Endometrial microvascular endothelial cells (primary cell): Measurements from ENCODE around the gene GTF2H3. TPM values are rescaled to one million over a fixed set of nuclear protein-coding genes. Genes with fewer than 3 reads are reported as not detected.

ENCODE experiments used
- in situ Hi-C: cut with HindIII; loops from 2 replicates; pipeline ENCODE4 v1.10.0; 2017; ENCODE audit warnings: low sequenced_read_pairs, low pct_unique_long_range_greater_than_20kb; ENCODE audit errors: inconsistent ontology term
- total RNA-seq: library from RNA; depleted of rRNA; stranded (reverse); fragments of >200 nt; gene quantifications from one replicate; pipeline ENCODE4 v1.2.3, GENCODE V29; 2015; ENCODE audit errors: inconsistent ontology term

GTF2H3 gene
- total RNA-seq, 1 donor from 2014 or later = 35.0 TPM

DNA sequence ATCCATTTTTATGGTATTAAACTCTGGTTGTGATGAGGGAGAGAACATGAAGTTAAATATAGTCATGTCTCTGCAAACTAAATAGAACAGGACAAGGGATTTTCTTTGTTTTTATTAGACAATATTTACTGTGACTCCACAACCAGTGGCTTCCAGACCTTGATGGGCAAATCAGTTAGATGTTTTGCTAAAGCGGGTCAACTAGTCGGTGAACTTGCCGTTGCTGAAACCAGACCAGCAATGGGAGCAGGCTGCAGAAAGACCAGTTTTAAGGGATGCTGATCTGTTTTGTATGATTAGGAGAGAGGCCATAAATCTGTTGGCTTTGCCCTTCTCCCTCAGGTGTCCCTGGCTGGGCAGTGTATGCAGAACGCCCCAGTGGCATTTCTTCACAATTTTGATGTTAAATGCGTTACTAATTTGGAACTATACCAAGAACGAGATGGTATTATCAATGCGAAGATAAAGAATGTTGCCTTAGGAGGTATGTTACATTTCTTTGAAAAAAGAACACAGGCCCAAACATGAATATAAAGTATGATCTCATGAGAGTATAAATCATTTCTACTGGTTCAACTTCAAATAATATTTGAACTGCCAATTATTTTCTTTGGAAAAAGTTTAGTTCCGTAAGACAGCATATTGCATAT is 56.7 kb downstream of the GTF2H3 start:
- in situ Hi-C loops = no loop called here

DNA sequence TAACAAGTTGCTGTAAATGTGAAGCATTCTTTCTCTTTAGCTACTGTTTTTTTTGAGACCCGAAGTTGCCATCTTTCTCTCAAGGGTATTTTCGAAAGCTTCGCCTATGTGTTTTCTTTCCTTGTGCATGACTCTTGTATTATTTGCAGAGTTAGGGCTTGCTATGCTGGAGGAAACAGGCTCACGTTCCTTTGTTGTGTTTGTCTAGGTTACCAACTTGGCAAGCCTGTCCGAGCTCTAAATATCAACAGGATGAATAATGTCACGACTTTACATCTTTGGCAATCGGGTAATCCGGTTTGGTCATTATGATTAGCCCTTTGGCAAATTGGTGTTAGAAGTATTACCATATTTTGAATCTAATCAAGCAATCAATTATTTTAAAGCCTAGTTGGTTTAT is 62.6 kb downstream of the GTF2H3 start:
- in situ Hi-C loops = no loop called here

DNA sequence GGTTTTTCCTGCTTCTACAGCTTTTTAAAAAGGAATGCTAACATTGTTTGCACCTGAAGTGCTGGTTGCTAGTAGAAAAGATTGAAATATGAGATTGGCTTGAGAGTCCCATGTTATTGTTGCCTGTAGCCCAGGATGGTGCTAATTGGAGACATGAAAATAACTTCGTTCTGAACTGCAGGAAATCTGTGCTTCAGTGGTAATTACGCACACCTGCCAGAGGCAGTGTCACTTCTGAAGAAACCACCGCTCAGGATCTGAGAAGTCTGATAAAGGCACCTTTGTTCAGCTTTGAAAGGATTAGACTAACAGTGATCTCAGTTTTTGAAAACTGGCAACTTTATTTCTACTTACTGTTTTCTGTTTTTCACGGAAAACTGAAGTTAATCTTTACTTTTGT is 63.0 kb downstream of the GTF2H3 start:
- in situ Hi-C loops = no loop called here

DNA sequence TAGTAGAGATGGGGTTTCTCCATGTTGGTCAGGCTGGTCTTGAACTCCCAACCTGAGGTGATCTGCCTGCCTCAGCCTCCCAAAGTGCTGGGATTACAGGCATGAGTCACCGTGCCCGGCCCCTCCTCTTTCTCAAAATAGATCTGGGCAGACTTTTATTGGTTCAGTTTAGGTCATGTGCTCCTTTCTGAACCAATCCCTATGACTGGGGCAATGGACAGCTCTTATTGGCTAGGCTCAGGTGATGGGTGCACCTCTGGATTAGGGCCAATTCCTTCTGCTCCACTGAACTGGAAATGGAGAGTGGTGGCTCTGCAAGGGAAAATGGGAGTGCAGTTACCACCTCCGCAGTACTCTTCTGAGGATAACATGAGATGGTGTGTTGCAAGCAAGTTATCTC is 72.3 kb downstream of the GTF2H3 start:
- in situ Hi-C loops = no loop called here

DNA sequence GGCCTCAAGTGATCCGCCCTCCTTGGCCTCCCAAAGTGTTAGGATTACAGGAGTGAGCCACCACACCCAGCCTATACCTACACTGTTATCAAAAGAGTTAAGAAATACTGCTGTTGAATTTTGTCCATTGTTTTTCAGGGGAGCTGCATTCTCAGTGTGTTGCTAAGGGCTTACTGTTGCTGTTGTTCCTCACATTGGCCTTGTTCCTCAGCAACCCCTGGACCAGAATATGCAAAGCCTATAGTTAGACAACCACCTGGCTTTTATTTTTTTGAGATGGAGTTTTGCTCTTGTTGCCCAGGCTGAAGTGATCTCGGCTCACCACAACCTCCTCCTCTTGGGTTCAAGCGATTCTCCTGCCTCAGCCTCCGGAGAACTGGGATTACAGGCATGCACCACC is 73.8 kb downstream of the GTF2H3 start:
- in situ Hi-C loops = no loop called here

Other genes starting within 250 kb of the GTF2H3 start
- 36.3 TPM for gene KMT5A, start 249.7 kb upstream of the GTF2H3 start, total RNA-seq
- 3.4 TPM for gene RILPL2, start 197.1 kb upstream of the GTF2H3 start, total RNA-seq
- gene SNRNP35, start 175.7 kb upstream of the GTF2H3 start, total RNA-seq = 10.2 TPM
- 7.6 TPM for gene RILPL1, start 100.1 kb upstream of the GTF2H3 start, total RNA-seq
- 194 TPM for gene TMED2, start 49.3 kb upstream of the GTF2H3 start, total RNA-seq
- 15.2 TPM for gene DDX55, start 31.7 kb upstream of the GTF2H3 start, total RNA-seq
- 67.7 TPM for gene EIF2B1, start 143 bp upstream of the GTF2H3 start, total RNA-seq
- 4.1 TPM for gene TCTN2, start 37.3 kb downstream of the GTF2H3 start, total RNA-seq
- gene ATP6V0A2, start 78.5 kb downstream of the GTF2H3 start, total RNA-seq = 12.2 TPM
- 0.09 TPM for gene DNAH10, start 128.5 kb downstream of the GTF2H3 start, total RNA-seq